ENCODE results near the gene PTTG1.

PTTG1 gene

GRCh38 chr5:160448886-160449285 is 27.2 kb downstream of the PTTG1 start:
- TF ChIP-seq POLR2AphosphoS5 (IDR thresholded peaks at IDR 0.05; ENCODE audit: low read depth, low read length), result no peak
- no peak for TF ChIP-seq FOXP2 (optimal IDR thresholded peaks at IDR 0.05; ENCODE audit: borderline replicate concordance, extremely low read depth, extremely low read length, insufficient read depth)
- TF ChIP-seq REST (IDR thresholded peaks at IDR 0.05; ENCODE audit: insufficient read depth in 1 of 2, low read depth in 2 of 2, low read length in 2 of 2), result no peak
- TF ChIP-seq SIN3A (IDR thresholded peaks at IDR 0.05; ENCODE audit: borderline replicate concordance, insufficient read depth, low read length), result no peak
- no peak for TF ChIP-seq TAF1 (IDR thresholded peaks at IDR 0.05; ENCODE audit: borderline replicate concordance, insufficient read depth, low read length)

GRCh38 chr5:160449458-160449857 is 27.8 kb downstream of the PTTG1 start:
- TF ChIP-seq TAF1 (IDR thresholded peaks at IDR 0.05; ENCODE audit: borderline replicate concordance, insufficient read depth, low read length) (no peak), SIN3A (IDR thresholded peaks at IDR 0.05; ENCODE audit: borderline replicate concordance, insufficient read depth, low read length) (no peak), FOXP2 (optimal IDR thresholded peaks at IDR 0.05; ENCODE audit: borderline replicate concordance, extremely low read depth, extremely low read length, insufficient read depth) (no peak), POLR2AphosphoS5 (IDR thresholded peaks at IDR 0.05; ENCODE audit: low read depth, low read length) (no peak), REST (IDR thresholded peaks at IDR 0.05; ENCODE audit: insufficient read depth in 1 of 2, low read depth in 2 of 2, low read length in 2 of 2) (no peak)

GRCh38 chr5:160450164-160450932 is 28.7 kb downstream of the PTTG1 start:
- no peak for TF ChIP-seq FOXP2 (optimal IDR thresholded peaks at IDR 0.05; ENCODE audit: borderline replicate concordance, extremely low read depth, extremely low read length, insufficient read depth)
- no peak for TF ChIP-seq SIN3A (IDR thresholded peaks at IDR 0.05; ENCODE audit: borderline replicate concordance, insufficient read depth, low read length)
- TF ChIP-seq POLR2AphosphoS5 (IDR thresholded peaks at IDR 0.05; ENCODE audit: low read depth, low read length), result no peak
- no peak for TF ChIP-seq TAF1 (IDR thresholded peaks at IDR 0.05; ENCODE audit: borderline replicate concordance, insufficient read depth, low read length)
- TF ChIP-seq REST (IDR thresholded peaks at IDR 0.05; ENCODE audit: insufficient read depth in 1 of 2, low read depth in 2 of 2, low read length in 2 of 2), result no peak

GRCh38 chr5:160451281-160451680 is 29.6 kb downstream of the PTTG1 start:
- TF ChIP-seq REST (IDR thresholded peaks at IDR 0.05; ENCODE audit: insufficient read depth in 1 of 2, low read depth in 2 of 2, low read length in 2 of 2) (no peak), FOXP2 (optimal IDR thresholded peaks at IDR 0.05; ENCODE audit: borderline replicate concordance, extremely low read depth, extremely low read length, insufficient read depth) (no peak), SIN3A (IDR thresholded peaks at IDR 0.05; ENCODE audit: borderline replicate concordance, insufficient read depth, low read length) (no peak), POLR2AphosphoS5 (IDR thresholded peaks at IDR 0.05; ENCODE audit: low read depth, low read length) (no peak), TAF1 (IDR thresholded peaks at IDR 0.05; ENCODE audit: borderline replicate concordance, insufficient read depth, low read length) (no peak)

Measured in PFSK-1 (cell line).